Cardiac fibroblast (primary cell): ENCODE measurements around the gene MEMO1.
"Not testable (repeated sequence)": the region's sequence is repeated elsewhere in the genome, so short reads cannot be mapped to it uniquely, and the experiment has no call there.

Experiments
- DNase-seq, 2 donors: peaks; one replicate each; pipeline versions ENCODE4 v3.0.0 to v3.0.0-alpha.2; 2010; ENCODE audit warnings: low read depth in 2 of 2
- H3K4me3 ChIP-seq, 2 donors: replicated peaks in 1 of 2; 1 replicate in 1 of 2; 2 replicates in 1 of 2; pipeline ENCODE4 v1.5.1; 2011; ENCODE audit warnings: low read depth in 2 of 2, low read length in 2 of 2, mild to moderate bottlenecking in 2 of 2, moderate library complexity in 1 of 2
- CTCF ChIP-seq: IDR thresholded peaks from one replicate; pipeline ENCODE4 v1.5.1; 2011; ENCODE audit warnings: low read depth, mild to moderate bottlenecking, low read length, inconsistent platforms

Gene MEMO1

GRCh38 chr2:31923662-31924061, 87.1 kb downstream of the MEMO1 start:
- no peak for TF ChIP-seq CTCF
- no peak for DNase-seq
- no peak overlapping the region for H3K4me3 ChIP-seq

- DNase-seq: no peak
- TF ChIP-seq CTCF: no peak
- H3K4me3 ChIP-seq: no peak overlapping the region
Observed at GRCh38 chr2:31922542-31923408, 88.0 kb downstream of the MEMO1 start.

- no peak for DNase-seq
- H3K4me3 ChIP-seq: no peak overlapping the region
- TF ChIP-seq CTCF: no peak
Observed at GRCh38 chr2:31920962-31921361, 89.8 kb downstream of the MEMO1 start.

DNA sequence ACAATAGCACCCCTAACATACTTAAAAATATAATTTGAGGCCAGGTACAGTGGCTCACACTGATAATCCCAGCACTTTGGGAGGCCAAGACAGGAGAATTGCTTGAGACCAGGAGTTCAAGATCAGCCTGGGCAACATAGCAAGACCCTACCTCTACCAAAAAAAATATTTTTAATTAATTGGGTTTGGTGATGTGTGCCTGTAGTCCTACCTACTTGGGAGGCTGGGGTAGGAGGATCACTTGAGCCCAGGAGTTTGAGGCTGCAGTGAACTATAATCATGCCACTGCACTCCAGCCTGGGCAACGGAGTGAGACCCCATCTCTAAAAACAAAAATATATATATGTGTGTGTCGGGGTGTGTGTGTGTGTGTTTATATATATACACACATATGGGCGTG, 91.3 kb downstream of the MEMO1 start:
- no peak for DNase-seq

DNA sequence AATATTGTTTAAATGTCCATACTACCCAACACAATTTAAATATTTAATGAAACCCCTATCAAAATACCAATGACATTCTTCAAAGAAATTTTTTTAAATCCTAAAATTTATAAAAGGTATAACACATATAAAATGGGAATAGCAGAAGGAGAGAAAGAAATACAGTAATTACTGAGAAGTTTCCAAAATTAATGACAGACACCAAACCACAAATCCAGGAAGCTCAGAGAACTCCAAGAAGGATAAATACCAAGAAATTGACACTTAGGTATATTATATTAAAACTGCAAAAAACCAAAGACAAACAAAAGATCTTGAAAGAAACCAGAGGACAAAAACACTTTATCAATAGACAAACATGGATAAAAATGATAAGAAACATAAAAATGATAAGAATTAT, 101.1 kb downstream of the MEMO1 start:
- no peak overlapping the region for H3K4me3 ChIP-seq
- no peak for DNase-seq
- TF ChIP-seq CTCF: no peak

More for the DNA sequence above, 91.3 kb downstream of the MEMO1 start:
- no peak overlapping the region for H3K4me3 ChIP-seq
- TF ChIP-seq CTCF: no peak

GRCh38 chr2:31907491-31907890, 103.3 kb downstream of the MEMO1 start:
- not testable (repeated sequence) for H3K4me3 ChIP-seq

GRCh38 chr2:31903109-31903780, 107.6 kb downstream of the MEMO1 start:
- no peak for DNase-seq
- TF ChIP-seq CTCF: no peak
- no peak overlapping the region for H3K4me3 ChIP-seq

More at GRCh38 chr2:31907491-31907890, 103.3 kb downstream of the MEMO1 start:
- DNase-seq: not testable (repeated sequence)
